HepG2 (cell line): ENCODE data around the gene MUTYH.

ENCODE experiments used
- CTCF ChIP-seq: sonication (generic); formaldehyde crosslinking; IDR thresholded peaks from 2 replicates; pipeline ENCODE4 v1.5.0; 2020; ENCODE audit warnings: mild to moderate bottlenecking, missing genetic modification reagents, moderate library complexity
- EZH2 ChIP-seq: conservative IDR thresholded peaks from 2 replicates; pipeline ENCODE4 v1.6.1; 2012; ENCODE audit warnings: mild to moderate bottlenecking, low read depth, low read length, moderate library complexity
- NCOA2 ChIP-seq: sonication (generic); formaldehyde crosslinking; IDR thresholded peaks from 2 replicates; pipeline ENCODE4 v1.8.0; 2022; ENCODE audit warnings: inconsistent platforms
- RNF219 ChIP-seq: sonication (generic); formaldehyde crosslinking; IDR thresholded peaks from 2 replicates; pipeline ENCODE4 v1.5.0; 2020; ENCODE audit warnings: mild to moderate bottlenecking, missing genetic modification reagents
- TF ChIP-seq, protein P1 (sequence below): IDR thresholded peaks from 2 replicates; pipeline ENCODE4 v1.6.1; 2012; ENCODE audit warnings: low read length, improper control_type of control experiment
- TF ChIP-seq, protein P2 (sequence below): sonication (generic); formaldehyde crosslinking; IDR thresholded peaks from 2 replicates; pipeline ENCODE4 v1.4.0; 2020; ENCODE audit warnings: missing genetic modification reagents, borderline replicate concordance

DNA sequence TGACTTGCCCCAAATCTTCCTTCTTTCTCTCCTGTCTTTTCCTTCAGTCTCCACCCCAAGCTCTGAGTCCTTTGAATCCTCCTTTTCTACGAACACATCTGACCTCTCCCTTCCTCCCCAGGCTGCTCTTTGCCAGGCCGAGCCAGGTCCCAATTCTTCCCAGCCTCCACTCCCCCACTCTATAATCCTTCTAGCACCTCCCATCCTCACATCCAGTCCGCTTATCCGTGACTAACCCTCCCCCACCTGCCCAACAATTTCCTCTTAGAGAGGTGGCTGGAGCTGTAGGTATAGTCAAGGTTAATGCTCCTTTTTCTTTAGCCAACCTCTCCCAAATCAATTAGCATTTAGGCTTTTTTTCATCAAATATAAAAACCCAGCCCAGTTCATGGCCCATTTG lies 23.1 kb downstream of the MUTYH start:
- no peak for TF ChIP-seq RNF219 (CRISPR knock-in tag)
- TF ChIP-seq NCOA2 (CRISPR knock-in tag) = no peak
- TF ChIP-seq, protein P1, sequence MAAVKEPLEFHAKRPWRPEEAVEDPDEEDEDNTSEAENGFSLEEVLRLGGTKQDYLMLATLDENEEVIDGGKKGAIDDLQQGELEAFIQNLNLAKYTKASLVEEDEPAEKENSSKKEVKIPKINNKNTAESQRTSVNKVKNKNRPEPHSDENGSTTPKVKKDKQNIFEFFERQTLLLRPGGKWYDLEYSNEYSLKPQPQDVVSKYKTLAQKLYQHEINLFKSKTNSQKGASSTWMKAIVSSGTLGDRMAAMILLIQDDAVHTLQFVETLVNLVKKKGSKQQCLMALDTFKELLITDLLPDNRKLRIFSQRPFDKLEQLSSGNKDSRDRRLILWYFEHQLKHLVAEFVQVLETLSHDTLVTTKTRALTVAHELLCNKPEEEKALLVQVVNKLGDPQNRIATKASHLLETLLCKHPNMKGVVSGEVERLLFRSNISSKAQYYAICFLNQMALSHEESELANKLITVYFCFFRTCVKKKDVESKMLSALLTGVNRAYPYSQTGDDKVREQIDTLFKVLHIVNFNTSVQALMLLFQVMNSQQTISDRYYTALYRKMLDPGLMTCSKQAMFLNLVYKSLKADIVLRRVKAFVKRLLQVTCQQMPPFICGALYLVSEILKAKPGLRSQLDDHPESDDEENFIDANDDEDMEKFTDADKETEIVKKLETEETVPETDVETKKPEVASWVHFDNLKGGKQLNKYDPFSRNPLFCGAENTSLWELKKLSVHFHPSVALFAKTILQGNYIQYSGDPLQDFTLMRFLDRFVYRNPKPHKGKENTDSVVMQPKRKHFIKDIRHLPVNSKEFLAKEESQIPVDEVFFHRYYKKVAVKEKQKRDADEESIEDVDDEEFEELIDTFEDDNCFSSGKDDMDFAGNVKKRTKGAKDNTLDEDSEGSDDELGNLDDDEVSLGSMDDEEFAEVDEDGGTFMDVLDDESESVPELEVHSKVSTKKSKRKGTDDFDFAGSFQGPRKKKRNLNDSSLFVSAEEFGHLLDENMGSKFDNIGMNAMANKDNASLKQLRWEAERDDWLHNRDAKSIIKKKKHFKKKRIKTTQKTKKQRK = no peak
- TF ChIP-seq EZH2 = no peak
- TF ChIP-seq CTCF (CRISPR knock-in tag) = no peak
- TF ChIP-seq, protein P2, sequence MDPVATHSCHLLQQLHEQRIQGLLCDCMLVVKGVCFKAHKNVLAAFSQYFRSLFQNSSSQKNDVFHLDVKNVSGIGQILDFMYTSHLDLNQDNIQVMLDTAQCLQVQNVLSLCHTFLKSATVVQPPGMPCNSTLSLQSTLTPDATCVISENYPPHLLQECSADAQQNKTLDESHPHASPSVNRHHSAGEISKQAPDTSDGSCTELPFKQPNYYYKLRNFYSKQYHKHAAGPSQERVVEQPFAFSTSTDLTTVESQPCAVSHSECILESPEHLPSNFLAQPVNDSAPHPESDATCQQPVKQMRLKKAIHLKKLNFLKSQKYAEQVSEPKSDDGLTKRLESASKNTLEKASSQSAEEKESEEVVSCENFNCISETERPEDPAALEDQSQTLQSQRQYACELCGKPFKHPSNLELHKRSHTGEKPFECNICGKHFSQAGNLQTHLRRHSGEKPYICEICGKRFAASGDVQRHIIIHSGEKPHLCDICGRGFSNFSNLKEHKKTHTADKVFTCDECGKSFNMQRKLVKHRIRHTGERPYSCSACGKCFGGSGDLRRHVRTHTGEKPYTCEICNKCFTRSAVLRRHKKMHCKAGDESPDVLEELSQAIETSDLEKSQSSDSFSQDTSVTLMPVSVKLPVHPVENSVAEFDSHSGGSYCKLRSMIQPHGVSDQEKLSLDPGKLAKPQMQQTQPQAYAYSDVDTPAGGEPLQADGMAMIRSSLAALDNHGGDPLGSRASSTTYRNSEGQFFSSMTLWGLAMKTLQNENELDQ = no peak
